HepG2 (cell line): ENCODE data around the gene MT1M. TPM values are rescaled to one million over a fixed set of nuclear protein-coding genes. Genes with fewer than 3 reads are reported as not detected.
A peak's percentile ranks its signal among the peaks of the same experiment; 100 is the strongest.

ENCODE experiments used
- ATAC-seq: fragments of 200-7000 bp; cut with Tn5 transposase; 3 replicates; pipeline ENCODE4 v1.9.1; 2020; ENCODE audit warnings: mild to moderate bottlenecking, moderate library complexity
- BruUV-seq: library from RNA; stranded (reverse); fragments of 400-500 nt; replicated peaks from 2 replicates; lab custom pipeline; 2021; lab: Mats Ljungman, UMichigan
- CTCF ChIA-PET: fragments of 300-600 bp; formaldehyde crosslinking; extraction: SDS; loops from one replicate; lab custom pipeline; 2021; ENCODE audit warnings: low total read pairs, inconsistent platforms, low intra/inter-chr PET ratio; lab: Yijun Ruan, JAX
- POLR2A ChIA-PET: fragments of 350-600 bp; sonication (Branson Sonifier 250); formaldehyde crosslinking; loops from one replicate; lab custom pipeline; 2020; ENCODE audit warnings: antibody characterized with exemption, inconsistent platforms; lab: Yijun Ruan, JAX
- DNase-seq: peaks from one replicate; pipeline ENCODE4 v3.0.0-alpha.2; 2015; ENCODE audit warnings: low spot score
- FAIRE-seq: peaks from 3 replicates; lab custom pipeline; 2011; peaks lifted over from hg19 to GRCh38; lab: Jason Lieb, UNC
- H2AFZ ChIP-seq: one replicate; pipeline ENCODE4 v1.6.1; 2011; ENCODE audit warnings: low read length, inconsistent platforms
- H3K27ac ChIP-seq: fragments of 300-600 bp; 3 replicates; pipeline ENCODE4 v1.8.0; 2011; ENCODE audit warnings: mixed run types, mild to moderate bottlenecking, mixed read lengths, low read length, inconsistent platforms; ENCODE audit not compliant: insufficient read depth; ENCODE audit errors: extremely low read length
- H3K27me3 ChIP-seq, 2 experiments: fragments of 200-600 bp in 1 of 2; 2 replicates in 1 of 2; 3 replicates in 1 of 2; pipeline versions ENCODE4 v1.6.0 to v1.8.0; 2011; ENCODE audit warnings: low read length in 2 of 2, mild to moderate bottlenecking in 2 of 2, moderate library complexity in 2 of 2, inconsistent platforms in 1 of 2; ENCODE audit not compliant: insufficient read depth in 2 of 2, control insufficient read depth in 1 of 2
- H3K36me3 ChIP-seq, 2 experiments: fragments of 200-600 bp in 1 of 2; replicated peaks in 1 of 2; 2 replicates in 1 of 2; 3 replicates in 1 of 2; pipeline versions ENCODE4 v1.5.1 to v1.8.0; 2011; ENCODE audit warnings: low read length in 2 of 2, inconsistent platforms in 1 of 2; ENCODE audit not compliant: insufficient read depth in 2 of 2, control insufficient read depth in 1 of 2
- H3K4me1 ChIP-seq: 2 replicates; pipeline ENCODE4 v1.5.1; 2012; ENCODE audit warnings: low read length, inconsistent platforms; ENCODE audit not compliant: insufficient read depth
- H3K4me2 ChIP-seq: 2 replicates; pipeline ENCODE4 v1.6.0; 2011; ENCODE audit warnings: low read depth, low read length, inconsistent platforms
- H3K4me3 ChIP-seq, 3 experiments: fragments of 200-600 bp in 1 of 3; sonication (generic), shearing (Covaris generic) in 1 of 3; replicated peaks in 1 of 3; 2 replicates each; pipeline ENCODE4 v1.5.1; 2011 to 2016; ENCODE audit warnings: low read length in 3 of 3, inconsistent platforms in 2 of 3, low read depth in 2 of 3, mild to moderate bottlenecking in 2 of 3, control low read depth in 1 of 3, mixed read lengths in 1 of 3; ENCODE audit not compliant: insufficient read depth in 1 of 3
- H3K79me2 ChIP-seq: one replicate; pipeline ENCODE4 v1.6.1; 2011; ENCODE audit warnings: low read length, inconsistent platforms; ENCODE audit not compliant: insufficient read depth
- H3K9ac ChIP-seq: 2 replicates; pipeline ENCODE4 v1.6.0; 2011; ENCODE audit warnings: mild to moderate bottlenecking, low read depth, low read length, inconsistent platforms; ENCODE audit not compliant: insufficient read depth
- H3K9me3 ChIP-seq: 2 replicates; pipeline ENCODE4 v1.5.1; 2012; ENCODE audit warnings: mild to moderate bottlenecking, low read length
- H4K20me1 ChIP-seq: 2 replicates; pipeline ENCODE4 v1.6.0; 2011; ENCODE audit warnings: inconsistent platforms, mild to moderate bottlenecking, low read length, moderate library complexity; ENCODE audit not compliant: insufficient read depth
- ATM ChIP-seq: fragments of 450-650 bp; IDR thresholded peaks from 2 replicates; pipeline ENCODE4 v1.7.1; 2017; ENCODE audit warnings: mild to moderate bottlenecking, borderline replicate concordance
- EP300 ChIP-seq, 3 experiments: sonication (generic) in 1 of 3; formaldehyde crosslinking in 1 of 3; IDR thresholded peaks; 2 replicates each; pipeline versions ENCODE4 v1.5.1 to v1.6.1; 2011 to 2020; ENCODE audit warnings: low read depth in 2 of 3, low read length in 2 of 3, borderline replicate concordance in 1 of 3, improper control_type of control experiment in 1 of 3, mild to moderate bottlenecking in 1 of 3, missing genetic modification reagents in 1 of 3, moderate library complexity in 1 of 3
- GATAD2A ChIP-seq: IDR thresholded peaks from 2 replicates; pipeline ENCODE4 v1.6.1; 2016
- GFI1 ChIP-seq: sonication (generic); formaldehyde crosslinking; IDR thresholded peaks from 2 replicates; pipeline ENCODE4 v1.5.0; 2020; ENCODE audit warnings: missing genetic modification reagents, mild to moderate bottlenecking, borderline replicate concordance
- HNRNPLL ChIP-seq: fragments of 200-400 bp; formaldehyde crosslinking; IDR thresholded peaks from 2 replicates; pipeline ENCODE4 v1.6.1; 2017; ENCODE audit warnings: mild to moderate bottlenecking, low read depth, low read length; ENCODE audit not compliant: poor library complexity, severe bottlenecking
- NCOA5 ChIP-seq: sonication (generic); formaldehyde crosslinking; IDR thresholded peaks from 2 replicates; pipeline ENCODE4 v1.4.0; 2020; ENCODE audit warnings: missing genetic modification reagents
- SAP130 ChIP-seq: IDR thresholded peaks from 2 replicates; pipeline ENCODE4 v1.6.1; 2016; ENCODE audit warnings: low read depth
- TBL1XR1 ChIP-seq: fragments of 150-350 bp; IDR thresholded peaks from 2 replicates; pipeline ENCODE4 v1.6.1; 2014; ENCODE audit warnings: borderline replicate concordance, low read length; ENCODE audit not compliant: partially characterized antibody
- ZBTB8A ChIP-seq: sonication (generic); formaldehyde crosslinking; IDR thresholded peaks from 2 replicates; pipeline ENCODE4 v1.4.0; 2020; ENCODE audit warnings: mild to moderate bottlenecking, low read depth, missing genetic modification reagents, borderline replicate concordance
- ZIK1 ChIP-seq: sonication (generic); formaldehyde crosslinking; IDR thresholded peaks from 2 replicates; pipeline ENCODE4 v1.5.0; 2020; ENCODE audit warnings: mild to moderate bottlenecking, low read depth, missing genetic modification reagents, borderline replicate concordance
- ZNF350 ChIP-seq: sonication (generic); formaldehyde crosslinking; IDR thresholded peaks from 2 replicates; pipeline ENCODE4 v1.4.0; 2020; ENCODE audit warnings: mild to moderate bottlenecking, low read depth, missing genetic modification reagents, borderline replicate concordance
- ZNF652 ChIP-seq: IDR thresholded peaks from 2 replicates; pipeline ENCODE4 v1.6.1; 2016; ENCODE audit warnings: low read depth, borderline replicate concordance
- ZNF776 ChIP-seq: sonication (generic); formaldehyde crosslinking; IDR thresholded peaks from 2 replicates; pipeline ENCODE4 v1.4.0; 2020; ENCODE audit warnings: mild to moderate bottlenecking, missing genetic modification reagents
- ZNF878 ChIP-seq: sonication (generic); formaldehyde crosslinking; IDR thresholded peaks from 2 replicates; pipeline ENCODE4 v1.8.1; 2023; ENCODE audit warnings: mild to moderate bottlenecking, missing genetic modification reagents, moderate library complexity
- WGBS: methylation state at CpG from one replicate; pipeline ENCODE4 v1.1.6; 2017; ENCODE audit warnings: low lambda C conversion rate; 5-methylcytosine and 5-hydroxymethylcytosine counted together
- in situ Hi-C: cut with HindIII; loops from 2 replicates; pipeline ENCODE4 v1.10.0; 2017; ENCODE audit warnings: low pct_unique_long_range_greater_than_20kb; ENCODE audit not compliant: extremely low pct_ligation_motif_present
- intact Hi-C: fragments of 100-400 bp; cut with micrococcal nuclease; formaldehyde crosslinking; loops from one replicate; pipeline ENCODE4 v1.10.0; 2022; ENCODE audit not compliant: unreplicated experiment
- polyA plus RNA-seq, 8 experiments: library from polyadenylated mRNA; depleted of rRNA in 3 of 8; stranded (reverse) in 7 of 8; unstranded in 1 of 8; fragments of >200 nt; fragmentation: Illumina TruSeq in 4 of 8; extraction: Trizol in 4 of 8; gene quantifications; 2 replicates each; pipeline versions ENCODE4 v1.2.1 to v1.2.3, GENCODE V29; 2011 to 2016; ENCODE audit warnings: low read depth in 4 of 8, missing spikeins in 1 of 8, mixed read lengths in 1 of 8; ENCODE audit not compliant: insufficient read depth in 1 of 8
- total RNA-seq, 5 experiments: library from RNA; depleted of rRNA; stranded (reverse); fragments of >200 nt; fragmentation: Illumina TruSeq; extraction: Trizol; gene quantifications; 2 replicates each; pipeline ENCODE4 v1.2.3, GENCODE V29; 2016; ENCODE audit warnings: low read depth in 1 of 5
- TF ChIP-seq, protein P1 (sequence below): sonication (generic); formaldehyde crosslinking; IDR thresholded peaks from 2 replicates; pipeline ENCODE4 v1.5.1; 2020; ENCODE audit warnings: missing genetic modification reagents, mild to moderate bottlenecking, borderline replicate concordance
- TF ChIP-seq, protein P2 (sequence below): sonication (generic); formaldehyde crosslinking; IDR thresholded peaks from 2 replicates; pipeline ENCODE4 v1.4.0; 2020; ENCODE audit warnings: missing genetic modification reagents, borderline replicate concordance
- TF ChIP-seq, protein P3 (sequence below): IDR thresholded peaks from 2 replicates; pipeline ENCODE4 v1.6.1; 2016; ENCODE audit warnings: low read depth, control low read depth

MT1M gene
- total and polyA plus RNA-seq, 2 of the 13 experiments (the other 11 are each of a cell fraction or from before 2014, with no cell fraction given) = 4.6 TPM; not detected in 1

DNA sequence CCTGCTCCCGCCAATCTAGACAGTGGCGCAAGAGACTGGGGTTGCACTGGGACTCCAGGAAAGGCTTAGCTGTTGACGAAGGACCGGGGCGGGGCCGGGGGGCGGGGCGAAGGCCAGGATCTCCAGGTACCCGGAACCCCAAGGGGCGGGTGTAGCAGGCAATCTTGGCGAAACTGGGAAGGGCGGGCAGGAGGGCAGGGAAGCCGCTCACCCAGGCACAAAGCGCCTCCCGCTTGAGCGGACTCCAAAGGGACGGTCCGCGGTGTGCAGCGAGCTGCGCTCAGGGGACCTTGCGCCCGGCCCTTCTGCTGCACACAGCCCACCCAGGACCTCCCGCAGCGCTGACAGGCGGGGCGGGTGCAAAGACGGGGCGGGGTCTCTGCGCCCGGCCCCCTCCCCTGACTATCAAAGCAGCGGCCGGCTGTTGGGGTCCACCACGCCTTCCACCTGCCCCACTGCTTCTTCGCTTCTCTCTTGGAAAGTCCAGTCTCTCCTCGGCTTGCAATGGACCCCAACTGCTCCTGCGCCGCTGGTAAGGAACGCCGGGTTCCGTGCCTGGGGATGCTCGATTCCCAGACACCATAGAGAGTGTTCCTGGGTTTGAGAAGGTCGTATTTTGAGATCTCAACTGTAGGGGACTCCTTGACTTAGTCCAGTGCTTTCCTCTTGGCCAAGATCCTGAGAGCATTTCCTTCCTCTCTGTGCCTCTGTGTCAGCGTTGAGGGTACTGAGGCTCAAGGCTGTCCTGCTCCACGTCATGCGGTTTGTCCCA, 25.3 kb downstream of the MT1M start, which contains the start of gene MT1F:
MT1F (plus strand) TSS at position 405 of the 772 bp plus-strand sequence; CDS start at position 505, 100 bp downstream.
- peak within 1 kb of the TSS; percentile 20 for H2AFZ ChIP-seq
- POLR2A ChIA-PET = interaction anchor here (0.6 to 1.2 kb wide), 8 partner anchors 10 to 51 kb away, joined by 3 to 5 read pairs (median 4); partner anchors contain the start of genes MT1E, MT1G, MT1X and MT2A
- H3K27ac ChIP-seq = no peak within 1 kb of the TSS
- intact Hi-C loops = loop anchor here (5.0 to 10.0 kb wide), 2 partner anchors 45 to 53 kb away; partner anchors contain the start of gene MT2A
- H3K4me3 ChIP-seq = peak within 1 kb of the TSS; percentile 77 to 82 (median 78)
- H3K9ac ChIP-seq = peak within 1 kb of the TSS; percentile 30
- in situ Hi-C loops = no loop called here
- H3K9me3 ChIP-seq = no peaks in the 10 kb centered on the region
- H3K36me3 ChIP-seq = no peaks in the 10 kb centered on the region
- ATAC-seq = peak; percentile 92
- peak; percentile 85 for DNase-seq
- H3K4me1 ChIP-seq = peaks cover 20% of the 10 kb centered on the region
- CTCF ChIA-PET = no interaction called here
- no peaks in the 10 kb centered on the region for H3K79me2 ChIP-seq
- H3K4me2 ChIP-seq = peak within 1 kb of the TSS; percentile 98
- H3K27me3 ChIP-seq = peaks cover under 1 to 4% of the 10 kb centered on the region in 2 experiments; a peak in 2 of 5 replicates
- no peaks in the 10 kb centered on the region for H4K20me1 ChIP-seq
- no peak for FAIRE-seq
- WGBS = 0% methylated on average over 36 of the region's 46 CpGs
- BruUV-seq = no TSS peak
- TF ChIP-seq TBL1XR1 (no peak), SAP130 (CRISPR knock-in tag) (peak; percentile 53), ATM (no peak), GFI1 (CRISPR knock-in tag) (peak; percentile 52), EP300 (IDR thresholded peaks at IDR 0.05; ENCODE audit: low read depth in 2 of 2, low read length in 2 of 2) (no peak), EP300 (CRISPR knock-in tag; IDR thresholded peaks at IDR 0.05; ENCODE audit: borderline replicate concordance) (no peak), HNRNPLL (peak; percentile 45), ZNF776 (peak; percentile 69; the same call in 1 of the 2 replicates), ZNF878 (CRISPR knock-in tag) (no peak), GATAD2A (no peak; the same call in 1 of the 2 replicates), NCOA5 (CRISPR knock-in tag) (no peak), ZIK1 (no peak), ZNF350 (no peak), ZBTB8A (CRISPR knock-in tag) (no peak), ZNF652 (CRISPR knock-in tag) (no peak)
- TF ChIP-seq, protein P1, sequence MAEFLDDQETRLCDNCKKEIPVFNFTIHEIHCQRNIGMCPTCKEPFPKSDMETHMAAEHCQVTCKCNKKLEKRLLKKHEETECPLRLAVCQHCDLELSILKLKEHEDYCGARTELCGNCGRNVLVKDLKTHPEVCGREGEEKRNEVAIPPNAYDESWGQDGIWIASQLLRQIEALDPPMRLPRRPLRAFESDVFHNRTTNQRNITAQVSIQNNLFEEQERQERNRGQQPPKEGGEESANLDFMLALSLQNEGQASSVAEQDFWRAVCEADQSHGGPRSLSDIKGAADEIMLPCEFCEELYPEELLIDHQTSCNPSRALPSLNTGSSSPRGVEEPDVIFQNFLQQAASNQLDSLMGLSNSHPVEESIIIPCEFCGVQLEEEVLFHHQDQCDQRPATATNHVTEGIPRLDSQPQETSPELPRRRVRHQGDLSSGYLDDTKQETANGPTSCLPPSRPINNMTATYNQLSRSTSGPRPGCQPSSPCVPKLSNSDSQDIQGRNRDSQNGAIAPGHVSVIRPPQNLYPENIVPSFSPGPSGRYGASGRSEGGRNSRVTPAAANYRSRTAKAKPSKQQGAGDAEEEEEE (CRISPR knock-in tag) = no peak
- TF ChIP-seq, protein P2, sequence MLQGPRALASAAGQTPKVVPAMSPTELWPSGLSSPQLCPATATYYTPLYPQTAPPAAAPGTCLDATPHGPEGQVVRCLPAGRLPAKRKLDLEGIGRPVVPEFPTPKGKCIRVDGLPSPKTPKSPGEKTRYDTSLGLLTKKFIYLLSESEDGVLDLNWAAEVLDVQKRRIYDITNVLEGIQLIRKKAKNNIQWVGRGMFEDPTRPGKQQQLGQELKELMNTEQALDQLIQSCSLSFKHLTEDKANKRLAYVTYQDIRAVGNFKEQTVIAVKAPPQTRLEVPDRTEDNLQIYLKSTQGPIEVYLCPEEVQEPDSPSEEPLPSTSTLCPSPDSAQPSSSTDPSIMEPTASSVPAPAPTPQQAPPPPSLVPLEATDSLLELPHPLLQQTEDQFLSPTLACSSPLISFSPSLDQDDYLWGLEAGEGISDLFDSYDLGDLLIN (CRISPR knock-in tag) = peak; percentile 34; the same call in 1 of the 2 replicates
- TF ChIP-seq, protein P3, sequence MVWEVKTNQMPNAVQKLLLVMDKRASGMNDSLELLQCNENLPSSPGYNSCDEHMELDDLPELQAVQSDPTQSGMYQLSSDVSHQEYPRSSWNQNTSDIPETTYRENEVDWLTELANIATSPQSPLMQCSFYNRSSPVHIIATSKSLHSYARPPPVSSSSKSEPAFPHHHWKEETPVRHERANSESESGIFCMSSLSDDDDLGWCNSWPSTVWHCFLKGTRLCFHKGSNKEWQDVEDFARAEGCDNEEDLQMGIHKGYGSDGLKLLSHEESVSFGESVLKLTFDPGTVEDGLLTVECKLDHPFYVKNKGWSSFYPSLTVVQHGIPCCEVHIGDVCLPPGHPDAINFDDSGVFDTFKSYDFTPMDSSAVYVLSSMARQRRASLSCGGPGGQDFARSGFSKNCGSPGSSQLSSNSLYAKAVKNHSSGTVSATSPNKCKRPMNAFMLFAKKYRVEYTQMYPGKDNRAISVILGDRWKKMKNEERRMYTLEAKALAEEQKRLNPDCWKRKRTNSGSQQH = no peak
